Stomach (tissue), 4 donors: Measurements from ENCODE around the gene SUPT16H.

ENCODE experiments used
- CTCF ChIP-seq, 7 experiments: fragments of 450-650 bp in 4 of 7; fragments of 200-600 bp in 3 of 7; sonication (generic) in 3 of 7; IDR thresholded peaks; one replicate each; pipeline ENCODE4 v1.5.1; 2016 to 2019; ENCODE audit warnings: antibody characterized with exemption in 7 of 7, control low read depth in 2 of 7, mild to moderate bottlenecking in 1 of 7
- EP300 ChIP-seq: sonication (generic); formaldehyde crosslinking; IDR thresholded peaks from one replicate; pipeline ENCODE4 v1.6.1; 2017; ENCODE audit warnings: antibody characterized with exemption
- POLR2A ChIP-seq, 4 donors: fragments of 450-650 bp; IDR thresholded peaks; one replicate each; pipeline ENCODE4 v1.6.1; 2016; ENCODE audit warnings: antibody characterized with exemption in 4 of 4, control low read depth in 2 of 4, mild to moderate bottlenecking in 1 of 4, moderate library complexity in 1 of 4
- POLR2AphosphoS5 ChIP-seq, 3 donors: sonication (generic); formaldehyde crosslinking; IDR thresholded peaks; one replicate each; pipeline ENCODE4 v1.6.1; 2016; ENCODE audit warnings: antibody characterized with exemption in 3 of 3

- TF ChIP-seq CTCF (IDR thresholded peaks at IDR 0.05) = no peak
- TF ChIP-seq POLR2A (IDR thresholded peaks at IDR 0.05) = no peak
- TF ChIP-seq EP300 = no peak
- TF ChIP-seq POLR2AphosphoS5 (IDR thresholded peaks at IDR 0.05) = no peak
Observed at GRCh38 chr14:21382095-21382494, 1.7 kb downstream of the SUPT16H start.
